ENCODE results near the gene TNNT2.

Gene TNNT2

DNA sequence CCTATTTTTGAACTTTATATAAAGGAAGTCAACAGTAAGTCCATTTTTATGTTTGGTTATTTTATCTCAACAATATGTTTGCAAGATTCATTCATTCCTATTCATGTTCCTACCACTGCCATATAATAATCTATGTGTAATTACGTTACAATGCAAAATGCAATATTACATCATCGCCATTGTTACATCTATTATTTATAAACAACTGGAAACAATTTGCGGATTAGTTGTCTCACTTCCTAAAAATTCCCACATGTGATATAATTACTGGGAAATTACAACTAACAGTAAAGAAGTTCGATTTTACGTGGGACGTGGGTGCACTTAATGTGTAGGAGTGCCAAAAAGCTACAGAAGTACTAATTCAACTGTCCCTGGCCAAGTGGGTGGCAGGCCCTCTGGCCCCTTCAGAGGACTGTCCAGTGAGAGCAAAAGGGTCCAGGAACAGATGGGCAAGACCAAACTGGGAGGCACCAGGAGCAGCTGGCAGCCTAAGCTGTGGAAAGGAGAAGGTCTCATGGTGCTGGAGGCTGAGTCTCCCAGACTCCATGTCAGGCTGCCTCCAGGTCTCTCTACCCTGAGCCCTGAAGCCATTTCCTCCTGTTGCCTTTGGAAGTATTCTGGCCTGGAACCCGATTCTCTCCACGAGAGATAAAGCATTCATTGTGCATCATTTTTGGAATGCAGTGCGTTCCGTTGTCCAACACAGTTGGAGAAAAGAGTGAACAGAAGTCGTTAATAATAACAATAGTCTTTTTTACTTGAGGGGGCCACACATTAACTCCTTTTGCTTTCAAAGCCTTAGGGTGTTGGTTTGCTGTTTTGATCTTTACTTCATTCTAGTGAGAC lies 42.9 kb downstream of the TNNT2 start:
- H3K27ac ChIP-seq (ENCODE audit: low read length) = no peak overlapping the region
- H3K4me1 ChIP-seq (ENCODE audit: low read length) = no peaks in the 10 kb centered on the region
- no peaks in the 10 kb centered on the region for H3K79me2 ChIP-seq (ENCODE audit: low read length)
- H3K4me3 ChIP-seq (ENCODE audit: low read length) = no peak overlapping the region
- H3K9me2 ChIP-seq (replicated peaks; ENCODE audit: insufficient read depth, low read length) = no peaks in the 10 kb centered on the region
- H3K9ac ChIP-seq (ENCODE audit: low read length) = no peak overlapping the region
- H3F3A ChIP-seq (ENCODE audit: insufficient read depth, low read length) = no peaks in the 10 kb centered on the region
- no peaks in the 10 kb centered on the region for H3K36me3 ChIP-seq (replicated peaks; ENCODE audit: insufficient read depth, low read length)
- no peaks in the 10 kb centered on the region for H4K20me1 ChIP-seq (ENCODE audit: insufficient read depth, low read length)
- TF ChIP-seq CTCF (IDR thresholded peaks at IDR 0.05; ENCODE audit: low read length) (no peak), EZH2phosphoT487 (IDR thresholded peaks at IDR 0.05; ENCODE audit: low read length) (no peak), EZH2 (optimal IDR thresholded peaks at IDR 0.05; ENCODE audit: low read depth, low read length) (no peak)
- H3K9me3 ChIP-seq (replicated peaks; ENCODE audit: insufficient read depth, low read length) = no peaks in the 10 kb centered on the region
- H3K27me3 ChIP-seq (replicated peaks; ENCODE audit: insufficient read depth, low read length) = no peaks in the 10 kb centered on the region
- no peak overlapping the region for H3K4me2 ChIP-seq (ENCODE audit: low read depth, low read length)
- H2AFZ ChIP-seq (ENCODE audit: low read length) = no peak overlapping the region
- DNase-seq = no peak

DNA sequence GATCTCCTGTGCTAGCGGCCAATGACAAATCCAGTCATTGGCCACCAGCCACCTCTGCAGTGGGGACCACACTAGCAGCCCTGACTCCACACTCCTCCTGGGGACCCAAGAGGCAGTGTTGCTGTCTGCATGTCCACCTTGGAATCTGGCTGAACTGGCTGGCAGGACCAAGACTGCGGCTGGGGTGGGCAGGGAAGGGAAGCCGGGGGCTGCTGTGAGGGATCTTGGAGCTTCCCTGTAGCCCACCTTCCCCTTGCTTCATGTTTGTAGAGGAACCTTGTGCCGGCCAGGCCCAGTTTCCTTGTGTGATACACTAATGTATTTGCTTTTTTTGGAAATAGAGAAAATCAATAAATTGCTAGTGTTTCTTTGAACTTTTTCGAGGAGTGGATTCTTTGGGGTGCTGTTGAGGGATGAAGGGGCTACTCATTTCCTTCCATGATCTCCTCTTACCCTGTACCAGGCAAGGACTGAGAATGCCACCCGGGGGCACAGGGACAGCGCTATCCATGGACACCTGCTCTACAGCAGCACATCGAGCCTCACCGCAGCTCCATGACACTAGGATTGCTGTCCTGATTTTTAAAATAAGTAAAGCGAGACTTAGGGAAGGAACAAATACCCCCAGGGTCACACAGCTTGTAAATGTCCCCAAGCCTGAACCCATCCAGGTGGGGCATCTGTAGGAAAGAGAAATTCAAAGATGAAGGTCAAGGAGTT lies 44.7 kb downstream of the TNNT2 start:
- Histone ChIP-seq H3K4me3 (ENCODE audit: low read length) (no peak overlapping the region), H2AFZ (ENCODE audit: low read length) (no peak overlapping the region), H3K4me1 (ENCODE audit: low read length) (no peaks in the 10 kb centered on the region), H3K9ac (ENCODE audit: low read length) (no peak overlapping the region), H3K27me3 (replicated peaks; ENCODE audit: insufficient read depth, low read length) (0 out of 2 replicates have a peak, but pooled peaks cover 5% of the 10 kb centered on the region), H3K9me3 (replicated peaks; ENCODE audit: insufficient read depth, low read length) (no peaks in the 10 kb centered on the region), H3K9me2 (replicated peaks; ENCODE audit: insufficient read depth, low read length) (no peaks in the 10 kb centered on the region), H3K36me3 (replicated peaks; ENCODE audit: insufficient read depth, low read length) (no peaks in the 10 kb centered on the region), H3K4me2 (ENCODE audit: low read depth, low read length) (no peak overlapping the region), H4K20me1 (ENCODE audit: insufficient read depth, low read length) (no peaks in the 10 kb centered on the region), H3K79me2 (ENCODE audit: low read length) (no peaks in the 10 kb centered on the region), H3F3A (ENCODE audit: insufficient read depth, low read length) (no peaks in the 10 kb centered on the region), H3K27ac (ENCODE audit: low read length) (no peak overlapping the region)
- TF ChIP-seq EZH2phosphoT487 (IDR thresholded peaks at IDR 0.05; ENCODE audit: low read length) (no peak), EZH2 (optimal IDR thresholded peaks at IDR 0.05; ENCODE audit: low read depth, low read length) (no peak), CTCF (IDR thresholded peaks at IDR 0.05; ENCODE audit: low read length) (no peak)
- no peak for DNase-seq

- TF ChIP-seq EZH2 (optimal IDR thresholded peaks at IDR 0.05; ENCODE audit: low read depth, low read length) = no peak
- TF ChIP-seq EZH2phosphoT487 (IDR thresholded peaks at IDR 0.05; ENCODE audit: low read length) = no peak
Observed at GRCh38 chr1:201332021-201332420, 45.5 kb downstream of the TNNT2 start.

More at GRCh38 chr1:201332021-201332420, 45.5 kb downstream of the TNNT2 start:
- Histone ChIP-seq H4K20me1 (ENCODE audit: insufficient read depth, low read length) (no peaks in the 10 kb centered on the region), H3K36me3 (replicated peaks; ENCODE audit: insufficient read depth, low read length) (no peaks in the 10 kb centered on the region), H3K4me2 (ENCODE audit: low read depth, low read length) (no peak overlapping the region), H3K9ac (ENCODE audit: low read length) (no peak overlapping the region), H3K27me3 (replicated peaks; ENCODE audit: insufficient read depth, low read length) (0 out of 2 replicates have a peak, but pooled peaks cover 9% of the 10 kb centered on the region), H3K9me2 (replicated peaks; ENCODE audit: insufficient read depth, low read length) (no peaks in the 10 kb centered on the region), H3K27ac (ENCODE audit: low read length) (no peak overlapping the region), H3K9me3 (replicated peaks; ENCODE audit: insufficient read depth, low read length) (no peaks in the 10 kb centered on the region), H3F3A (ENCODE audit: insufficient read depth, low read length) (no peaks in the 10 kb centered on the region), H2AFZ (ENCODE audit: low read length) (no peak overlapping the region), H3K4me1 (ENCODE audit: low read length) (no peaks in the 10 kb centered on the region), H3K79me2 (ENCODE audit: low read length) (no peaks in the 10 kb centered on the region), H3K4me3 (ENCODE audit: low read length) (no peak overlapping the region)
- no peak for DNase-seq
